ENCODE measurements around the gene PDE1C. TPM values are rescaled to one million over a fixed set of nuclear protein-coding genes. Genes with fewer than 3 reads are reported as not detected.

PDE1C gene
- total and polyA plus RNA-seq, 11 donors, result 35.3 to 307 (median 141) TPM

- no peaks in the 10 kb centered on the region for H3K36me3 ChIP-seq
- H3K9me3 ChIP-seq, result peaks cover 0 to 22% (median 8%) of the 10 kb centered on the region in 12 donors
- no peak overlapping the region for H3K27ac ChIP-seq
- DNase-seq (no peak), ATAC-seq (no peak)
- WGBS, 4 donors, result 61 to 67% (median 64%) methylated on average over 4 of the region's 4 CpGs
- no peaks in the 10 kb centered on the region for H3K27me3 ChIP-seq
- peaks cover 0 to 60% (median 9%) of the 10 kb centered on the region in 12 donors for H3K4me1 ChIP-seq
- intact Hi-C loops (cut with DNase I), result no loop called here
- no peak for TF ChIP-seq CTCF (IDR thresholded peaks at IDR 0.05)
- no peak overlapping the region for H3K4me3 ChIP-seq
Observed at GRCh38 chr7:31950091-31950755, 120.0 kb downstream of the PDE1C start.

- intact Hi-C loops (cut with DNase I), result no loop called here
- H3K9me3 ChIP-seq, result peaks cover 0 to 25% (median 9%) of the 10 kb centered on the region in 12 donors
- no peak overlapping the region for H3K4me3 ChIP-seq
- H3K36me3 ChIP-seq, result no peaks in the 10 kb centered on the region
- ATAC-seq, result peak in 1 of 4 donors; percentile 40
- H3K27me3 ChIP-seq, result no peaks in the 10 kb centered on the region
- H3K4me1 ChIP-seq, result peaks cover 0 to 62% (median 9%) of the 10 kb centered on the region in 12 donors
- H3K27ac ChIP-seq, result peak overlapping the region in 1 of 12 donors; percentile 8
- no peak for DNase-seq
- 69 to 81% (median 71%) methylated on average over 1 of the region's 1 CpG for WGBS, 4 donors
- TF ChIP-seq CTCF (IDR thresholded peaks at IDR 0.05), result no peak
- TF ChIP-seq POLR2A (IDR thresholded peaks at IDR 0.05), result no peak
Observed at GRCh38 chr7:31948029-31948428, 122.2 kb downstream of the PDE1C start.

DNA sequence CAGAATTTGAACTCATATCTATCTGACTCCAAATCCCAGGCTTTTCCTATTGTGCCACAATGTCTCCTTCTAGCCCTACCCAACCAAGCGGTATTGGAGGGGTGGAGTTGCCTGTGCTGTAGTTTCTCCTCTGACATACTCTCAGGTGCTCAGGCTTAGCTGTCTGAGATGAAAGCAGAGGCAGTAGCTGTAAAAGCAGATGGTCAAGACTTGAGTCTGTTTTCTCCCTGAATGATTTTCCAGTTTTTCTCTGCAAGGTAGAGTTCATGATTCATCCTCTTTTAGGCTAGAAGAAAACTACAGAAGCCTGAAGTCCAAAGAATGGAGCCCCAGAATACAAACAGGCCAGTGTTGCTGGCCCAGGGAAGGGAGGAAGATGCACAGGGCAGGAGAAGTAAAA lies 130.0 kb downstream of the PDE1C start:
- peak in 1 of 4 donors; percentile 11 for ATAC-seq
- H3K27me3 ChIP-seq, result no peaks in the 10 kb centered on the region
- H3K4me3 ChIP-seq, result no peak overlapping the region
- H3K4me1 ChIP-seq, result peaks cover 0 to 70% (median 20%) of the 10 kb centered on the region in 12 donors
- H3K27ac ChIP-seq, result no peak overlapping the region
- no peak for DNase-seq
- H3K36me3 ChIP-seq, result no peaks in the 10 kb centered on the region
- peaks cover 0 to 3% (median 0%) of the 10 kb centered on the region in 12 donors for H3K9me3 ChIP-seq
- WGBS, 4 donors, result 69 to 100% (median 94%) methylated on average over 1 of the region's 1 CpG
- intact Hi-C loops (cut with DNase I), result no loop called here
- TF ChIP-seq POLR2A (IDR thresholded peaks at IDR 0.05), result no peak
- no peak for TF ChIP-seq CTCF (IDR thresholded peaks at IDR 0.05)

- no peak for ATAC-seq
- H3K27me3 ChIP-seq, result no peaks in the 10 kb centered on the region
- no peak for DNase-seq
- intact Hi-C loops (cut with DNase I), result no loop called here
- H3K4me3 ChIP-seq, result no peak overlapping the region
- TF ChIP-seq CTCF (IDR thresholded peaks at IDR 0.05) (peak in 1 of 12 donors; percentile 0), POLR2A (IDR thresholded peaks at IDR 0.05) (no peak)
- no peak overlapping the region for H3K27ac ChIP-seq
- no peaks in the 10 kb centered on the region for H3K9me3 ChIP-seq
- 59 to 75% (median 73%) methylated on average over 3 of the region's 3 CpGs for WGBS, 4 donors
- peaks cover 0 to 79% (median 23%) of the 10 kb centered on the region in 12 donors for H3K4me1 ChIP-seq
- no peaks in the 10 kb centered on the region for H3K36me3 ChIP-seq
Observed at GRCh38 chr7:31939076-31939475, 131.1 kb downstream of the PDE1C start.
